Measurements from ENCODE around the gene C6orf15. TPM values are rescaled to one million over a fixed set of nuclear protein-coding genes. Genes with fewer than 3 reads are reported as not detected.

Gene C6orf15
- total and polyA plus RNA-seq, 2 of the 8 experiments (the other 6 are each of a cell fraction or from before 2014, with no cell fraction given): not detected

DNA sequence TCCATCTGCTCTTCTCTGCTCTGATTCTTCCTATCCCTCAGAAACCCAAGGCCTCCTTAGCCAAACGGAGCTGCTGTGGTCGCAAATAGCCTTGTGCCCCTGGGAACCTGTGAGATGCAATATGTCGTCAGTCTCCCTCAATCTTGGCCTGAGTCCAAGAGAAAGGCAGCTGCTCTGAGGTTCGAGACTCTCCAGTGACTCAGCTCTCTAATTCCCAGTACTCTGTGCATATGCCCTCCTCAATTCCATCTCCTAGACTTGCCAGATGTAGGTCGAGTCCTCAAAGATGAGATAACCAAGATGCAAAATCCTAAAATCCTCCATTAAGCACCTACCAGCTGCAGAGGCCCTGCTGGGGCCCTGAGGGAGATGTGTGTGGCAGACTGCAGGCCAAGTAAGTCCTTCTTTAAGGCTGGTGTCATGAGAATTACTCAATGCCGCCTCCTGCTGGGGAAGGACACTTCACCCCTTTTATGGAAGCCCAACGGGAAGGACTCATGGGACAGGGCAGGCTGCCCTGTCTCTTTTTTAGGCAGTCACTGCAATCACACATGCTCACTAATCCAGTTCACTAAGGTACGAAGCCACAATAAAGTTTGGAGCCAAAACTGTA lies 28.5 kb downstream of the C6orf15 start:
- H3K36me3 ChIP-seq (ENCODE audit: control insufficient read depth in 2 of 4, insufficient read depth in 4 of 4, low read length in 3 of 4): no peaks in the 10 kb centered on the region
- no peak overlapping the region for H2BK12ac ChIP-seq (ENCODE audit: low read depth, low read length)
- H3K4ac ChIP-seq (replicated peaks; ENCODE audit: insufficient read length, low read depth, low read length): no peak overlapping the region
- no peak overlapping the region for H4K5ac ChIP-seq (ENCODE audit: insufficient read length, low read depth, low read length)
- H2BK5ac ChIP-seq (ENCODE audit: low read depth, low read length): 0 out of 2 replicates have a peak overlapping the region, but pooled peaks have one; percentile 3
- H4K20me1 ChIP-seq (replicated peaks in 1 of 2; ENCODE audit: control insufficient read depth in 1 of 2, insufficient read depth in 2 of 2, low read length in 2 of 2): no peaks in the 10 kb centered on the region
- H3K18ac ChIP-seq (ENCODE audit: extremely low read depth, low read length): peak overlapping the region; percentile 17; the same call in 1 of the 2 replicates
- FAIRE-seq (peak; percentile 63), DNase-seq (ENCODE audit: low read depth in 1 of 2, low spot score in 2 of 2) (peak; percentile 54 to 84)
- TF ChIP-seq EP300 (IDR thresholded peaks at IDR 0.05; ENCODE audit: borderline replicate concordance in 1 of 2, low read depth in 2 of 2, low read length in 2 of 2) (no peak), SRF (IDR thresholded peaks at IDR 0.05; ENCODE audit: low read depth, low read length) (peak; percentile 60; the same call in 1 of the 2 replicates), RAD21 (IDR thresholded peaks at IDR 0.05 in 1 of 2, conservative IDR thresholded peaks at IDR 0.05 in 1 of 2; ENCODE audit: low read depth in 2 of 2, low read length in 2 of 2) (peak; percentile 48 to 62), YY1 (IDR thresholded peaks at IDR 0.05; ENCODE audit: low read depth, low read length) (peak; percentile 21; the same call in 1 of the 2 replicates), CREB1 (IDR thresholded peaks at IDR 0.05) (peak; percentile 35; the same call in 1 of the 2 replicates)
- TF ChIP-seq, protein P1, sequence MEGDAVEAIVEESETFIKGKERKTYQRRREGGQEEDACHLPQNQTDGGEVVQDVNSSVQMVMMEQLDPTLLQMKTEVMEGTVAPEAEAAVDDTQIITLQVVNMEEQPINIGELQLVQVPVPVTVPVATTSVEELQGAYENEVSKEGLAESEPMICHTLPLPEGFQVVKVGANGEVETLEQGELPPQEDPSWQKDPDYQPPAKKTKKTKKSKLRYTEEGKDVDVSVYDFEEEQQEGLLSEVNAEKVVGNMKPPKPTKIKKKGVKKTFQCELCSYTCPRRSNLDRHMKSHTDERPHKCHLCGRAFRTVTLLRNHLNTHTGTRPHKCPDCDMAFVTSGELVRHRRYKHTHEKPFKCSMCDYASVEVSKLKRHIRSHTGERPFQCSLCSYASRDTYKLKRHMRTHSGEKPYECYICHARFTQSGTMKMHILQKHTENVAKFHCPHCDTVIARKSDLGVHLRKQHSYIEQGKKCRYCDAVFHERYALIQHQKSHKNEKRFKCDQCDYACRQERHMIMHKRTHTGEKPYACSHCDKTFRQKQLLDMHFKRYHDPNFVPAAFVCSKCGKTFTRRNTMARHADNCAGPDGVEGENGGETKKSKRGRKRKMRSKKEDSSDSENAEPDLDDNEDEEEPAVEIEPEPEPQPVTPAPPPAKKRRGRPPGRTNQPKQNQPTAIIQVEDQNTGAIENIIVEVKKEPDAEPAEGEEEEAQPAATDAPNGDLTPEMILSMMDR (IDR thresholded peaks at IDR 0.05; ENCODE audit: control extremely low read depth in 1 of 3, insufficient read depth in 1 of 3, low read depth in 1 of 3, low read length in 3 of 3): peak; percentile 67 to 80 (median 72)
- H3K4me3 ChIP-seq (ENCODE audit: extremely low read depth in 1 of 4, insufficient read depth in 2 of 4, low read depth in 3 of 4, low read length in 4 of 4): no peak overlapping the region
- CTCF ChIA-PET (ENCODE audit: partially characterized antibody): interaction anchor here (0.5 to 13.3 kb wide), 27 partner anchors 9 to 732 kb away, joined by 3 to 285 read pairs (median 4); partner anchors contain the start of genes CCHCR1, GTF2H4 and VARS2
- H2AK5ac ChIP-seq (ENCODE audit: low read depth, low read length): no peak overlapping the region
- H3K9me3 ChIP-seq (ENCODE audit: insufficient read depth in 2 of 2, low read depth in 1 of 2, low read length in 1 of 2): no peaks in the 10 kb centered on the region
- no peak overlapping the region for H3K14ac ChIP-seq (ENCODE audit: insufficient read length)
- H3K23me2 ChIP-seq (ENCODE audit: low read depth, low read length): 0 out of 2 replicates have a peak, but pooled peaks cover 2% of the 10 kb centered on the region
- no peak overlapping the region for H3K9ac ChIP-seq (replicated peaks in 1 of 4; ENCODE audit: extremely low read depth in 1 of 4, low read depth in 3 of 4, low read length in 3 of 4)
- no peak overlapping the region for H3K27ac ChIP-seq (ENCODE audit: low read depth, low read length)
- H3K56ac ChIP-seq (replicated peaks; ENCODE audit: insufficient read length, low read depth, low read length): no peak overlapping the region
- H3K79me1 ChIP-seq (ENCODE audit: low read depth, low read length): no peaks in the 10 kb centered on the region
- H3K4me2 ChIP-seq (ENCODE audit: insufficient read depth in 1 of 2, low read depth in 2 of 2, low read length in 2 of 2): no peak overlapping the region
- POLR2A ChIA-PET (ENCODE audit: partially characterized antibody): interaction anchor here (1.0 to 1.6 kb wide), 3 partner anchors 12 to 171 kb away, joined by 3 to 4 read pairs (median 4); partner anchors contain the start of gene VARS2
- no peak overlapping the region for H4K8ac ChIP-seq (ENCODE audit: extremely low read depth, insufficient read depth, low read length)
- H2AFZ ChIP-seq (ENCODE audit: low read length): peak overlapping the region; percentile 74
- H2BK20ac ChIP-seq (ENCODE audit: low read length): 0 out of 2 replicates have a peak overlapping the region, but pooled peaks have one; percentile 11
- H3K4me1 ChIP-seq (replicated peaks in 1 of 4; ENCODE audit: control insufficient read depth in 3 of 4, insufficient read depth in 4 of 4, low read length in 3 of 4): peaks cover 0 to 4% (median 3%) of the 10 kb centered on the region in 4 experiments; a peak in 6 of 7 replicates
- H2BK120ac ChIP-seq (replicated peaks; ENCODE audit: low read depth, low read length): no peak overlapping the region
- H3K27me3 ChIP-seq (replicated peaks in 1 of 4; ENCODE audit: control insufficient read depth in 3 of 4, extremely low read depth in 1 of 4, insufficient read depth in 3 of 4, low read length in 3 of 4): no peaks in the 10 kb centered on the region
- no peak overlapping the region for H2BK15ac ChIP-seq (ENCODE audit: low read length)
- H3K79me2 ChIP-seq (ENCODE audit: control insufficient read depth in 1 of 2, insufficient read depth in 2 of 2, low read length in 2 of 2): no peaks in the 10 kb centered on the region
- 67% methylated on average over 8 of the region's 8 CpGs; no CpG with 5 or more reads in 1 of the 2 experiments for WGBS, 2 experiments (ENCODE audit: extremely low coverage in 1 of 2, insufficient coverage in 1 of 2, insufficient read length in 1 of 2, insufficient replicate concordance in 2 of 2, low coverage in 1 of 2, low lambda C conversion rate in 2 of 2, missing lambda C conversion rate in 1 of 2)
- no peak overlapping the region for H4K91ac ChIP-seq (replicated peaks; ENCODE audit: insufficient read length, low read length)
- H3K23ac ChIP-seq (ENCODE audit: insufficient read length): no peak overlapping the region

Data from H1 (cell line).